WTC11 (cell line): Measurements from ENCODE around the gene AFF3. TPM values are rescaled to one million over a fixed set of nuclear protein-coding genes. Genes with fewer than 3 reads are reported as not detected.

Source experiments
- ATAC-seq: fragments of 200-7000 bp; cut with Tn5 transposase; 2 replicates; pipeline ENCODE4 v1.10.0; 2021; ENCODE audit warnings: mild to moderate bottlenecking, moderate library complexity
- CTCF ChIA-PET: fragments of 300-600 bp; sonication (Branson Sonifier 250); formaldehyde crosslinking; loops from one replicate; lab custom pipeline; 2021; ENCODE audit warnings: antibody characterized with exemption; lab: Charles Lee
- POLR2A ChIA-PET: fragments of 350-600 bp; sonication (Branson Sonifier 250); formaldehyde crosslinking; loops from one replicate; lab custom pipeline; 2021; ENCODE audit warnings: antibody characterized with exemption; lab: Charles Lee
- DNase-seq: peaks from one replicate; pipeline ENCODE4 v3.0.0; 2021; ENCODE audit warnings: low spot score
- H3K27ac Mint-ChIP-seq: 2 replicates; pipeline ENCODE4 v1.8.0; 2021; ENCODE audit warnings: mixed read lengths
- H3K27me3 Mint-ChIP-seq: 2 replicates; pipeline ENCODE4 v1.8.0; 2021; ENCODE audit warnings: low read depth, mild to moderate bottlenecking, moderate library complexity, mixed read lengths
- H3K36me3 Mint-ChIP-seq: 2 replicates; pipeline ENCODE4 v1.8.0; 2021; ENCODE audit warnings: mixed read lengths
- H3K4me1 Mint-ChIP-seq: 2 replicates; pipeline ENCODE4 v1.8.0; 2022; ENCODE audit warnings: mixed read lengths
- H3K4me3 Mint-ChIP-seq: 2 replicates; pipeline ENCODE4 v1.8.0; 2021; ENCODE audit warnings: mild to moderate bottlenecking, moderate library complexity, mixed read lengths
- H3K9me3 Mint-ChIP-seq: 2 replicates; pipeline ENCODE4 v1.8.0; 2021; ENCODE audit warnings: mixed read lengths
- CBFB ChIP-seq: sonication (generic); formaldehyde crosslinking; IDR thresholded peaks from 2 replicates; pipeline ENCODE4 v1.8.1; 2022; ENCODE audit warnings: mild to moderate bottlenecking, low read depth, missing genetic modification reagents
- ELF4 ChIP-seq: sonication (generic); formaldehyde crosslinking; IDR thresholded peaks from 2 replicates; pipeline ENCODE4 v1.8.1; 2022; ENCODE audit warnings: low read depth, mild to moderate bottlenecking, moderate library complexity, missing genetic modification reagents
- ETV6 ChIP-seq: sonication (generic); formaldehyde crosslinking; IDR thresholded peaks from 2 replicates; pipeline ENCODE4 v1.8.1; 2022; ENCODE audit warnings: mild to moderate bottlenecking, missing genetic modification reagents
- GRHL2 ChIP-seq: fragments of 250-450 bp; sonication (Bioruptor Pico); IDR thresholded peaks from 2 replicates; pipeline ENCODE4 v1.8.0; 2022; ENCODE audit warnings: mild to moderate bottlenecking, moderate library complexity; ENCODE audit not compliant: insufficient replicate concordance, severe bottlenecking
- NFATC4 ChIP-seq: fragments of 250-450 bp; sonication (Bioruptor Pico); IDR thresholded peaks from 2 replicates; pipeline ENCODE4 v1.9.0; 2021; ENCODE audit warnings: mild to moderate bottlenecking
- NFYB ChIP-seq: sonication (generic); formaldehyde crosslinking; conservative IDR thresholded peaks from 2 replicates; pipeline ENCODE4 v1.8.0; 2022; ENCODE audit warnings: low read depth, missing genetic modification reagents
- NR1H2 ChIP-seq: sonication (generic); formaldehyde crosslinking; IDR thresholded peaks from 2 replicates; pipeline ENCODE4 v1.9.0; 2021; ENCODE audit warnings: mild to moderate bottlenecking, moderate library complexity, missing genetic modification reagents
- NR2C2 ChIP-seq: sonication (generic); formaldehyde crosslinking; IDR thresholded peaks from 2 replicates; pipeline ENCODE4 v1.8.0; 2022; ENCODE audit warnings: mild to moderate bottlenecking, missing genetic modification reagents
- NR3C1 ChIP-seq: sonication (generic); formaldehyde crosslinking; conservative IDR thresholded peaks from 2 replicates; pipeline ENCODE4 v1.8.1; 2023; ENCODE audit warnings: low read depth, mild to moderate bottlenecking, missing genetic modification reagents
- PRDM15 ChIP-seq: sonication (generic); formaldehyde crosslinking; IDR thresholded peaks from 2 replicates; pipeline ENCODE4 v1.8.0; 2022; ENCODE audit warnings: missing genetic modification reagents
- PREB ChIP-seq: sonication (generic); formaldehyde crosslinking; IDR thresholded peaks from 2 replicates; pipeline ENCODE4 v1.8.1; 2022; ENCODE audit warnings: mild to moderate bottlenecking, missing genetic modification reagents, moderate library complexity, borderline replicate concordance
- PRRX2 ChIP-seq: fragments of 250-450 bp; sonication (Bioruptor Pico); IDR thresholded peaks from 2 replicates; pipeline ENCODE4 v1.8.0; 2021; ENCODE audit warnings: mild to moderate bottlenecking
- RORB ChIP-seq: fragments of 250-450 bp; sonication (Bioruptor Pico); IDR thresholded peaks from 2 replicates; pipeline ENCODE4 v1.9.0; 2021; ENCODE audit warnings: mild to moderate bottlenecking
- SOX15 ChIP-seq: fragments of 250-450 bp; sonication (Bioruptor Pico); IDR thresholded peaks from 2 replicates; pipeline ENCODE4 v1.9.0; 2021; ENCODE audit warnings: mild to moderate bottlenecking
- TEAD1 ChIP-seq: sonication (generic); formaldehyde crosslinking; IDR thresholded peaks from 2 replicates; pipeline ENCODE4 v1.8.0; 2022; ENCODE audit warnings: mild to moderate bottlenecking, missing genetic modification reagents
- ZNF263 ChIP-seq: sonication (generic); formaldehyde crosslinking; IDR thresholded peaks from 2 replicates; pipeline ENCODE4 v1.8.1; 2022; ENCODE audit warnings: low read depth, mild to moderate bottlenecking, moderate library complexity, missing genetic modification reagents
- ZNF281 ChIP-seq: sonication (generic); formaldehyde crosslinking; IDR thresholded peaks from 2 replicates; pipeline ENCODE4 v1.8.0; 2023; ENCODE audit warnings: mild to moderate bottlenecking, missing genetic modification reagents
- ZNF416 ChIP-seq: fragments of 250-450 bp; sonication (Bioruptor Pico); IDR thresholded peaks from 2 replicates; pipeline ENCODE4 v1.9.0; 2021; ENCODE audit warnings: mild to moderate bottlenecking, inconsistent platforms
- ZNF512 ChIP-seq: sonication (generic); formaldehyde crosslinking; IDR thresholded peaks from 2 replicates; pipeline ENCODE4 v1.8.1; 2022; ENCODE audit warnings: missing genetic modification reagents, borderline replicate concordance
- total RNA-seq: library from RNA; stranded (reverse); gene quantifications from 3 replicates; pipeline ENCODE4 v1.2.3, GENCODE V29; 2021

Gene AFF3
- total RNA-seq, 1 experiment from 2014 or later, result 1.2 TPM

- TF ChIP-seq ZNF281 (CRISPR knock-in tag) (no peak), ZNF263 (CRISPR knock-in tag) (no peak), NFYB (CRISPR knock-in tag) (no peak), PREB (CRISPR knock-in tag) (no peak), CBFB (CRISPR knock-in tag) (no peak), SOX15 (CRISPR knock-in tag) (no peak), NR1H2 (CRISPR knock-in tag) (no peak), NR3C1 (CRISPR knock-in tag) (no peak), ETV6 (CRISPR knock-in tag) (no peak), PRDM15 (CRISPR knock-in tag) (no peak), ZNF416 (CRISPR knock-in tag) (no peak)
Measured at GRCh38 chr2:99891428-99891780, 251.0 kb downstream of the AFF3 start (continued).

GRCh38 chr2:99890568-99891427 is 251.6 kb downstream of the AFF3 start:
- DNase-seq (no peak), ATAC-seq (peak; percentile 73)
- Mint-ChIP-seq H3K27ac (peak overlapping the region; percentile 37), H3K27me3 (no peaks in the 10 kb centered on the region), H3K9me3 (no peaks in the 10 kb centered on the region), H3K36me3 (no peaks in the 10 kb centered on the region), H3K4me1 (peaks cover 18% of the 10 kb centered on the region), H3K4me3 (no peak overlapping the region)
- CTCF ChIA-PET, result interaction anchor here (1.5 kb wide), 1 partner anchor 372 kb away, joined by 6 read pairs; no protein-coding TSS in a partner anchor
- POLR2A ChIA-PET, result no interaction called here
- TF ChIP-seq NFATC4 (CRISPR knock-in tag), result no peak
- no peak for TF ChIP-seq GRHL2
- TF ChIP-seq PRRX2, result no peak
- no peak for TF ChIP-seq RORB (CRISPR knock-in tag)
- TF ChIP-seq TEAD1, result no peak
- no peak for TF ChIP-seq NR2C2 (CRISPR knock-in tag)
- no peak for TF ChIP-seq ZNF281 (CRISPR knock-in tag)
- TF ChIP-seq ELF4, result no peak
- no peak for TF ChIP-seq ZNF512 (CRISPR knock-in tag)
